Measurements from ENCODE around the gene MAN2B1.

DNA sequence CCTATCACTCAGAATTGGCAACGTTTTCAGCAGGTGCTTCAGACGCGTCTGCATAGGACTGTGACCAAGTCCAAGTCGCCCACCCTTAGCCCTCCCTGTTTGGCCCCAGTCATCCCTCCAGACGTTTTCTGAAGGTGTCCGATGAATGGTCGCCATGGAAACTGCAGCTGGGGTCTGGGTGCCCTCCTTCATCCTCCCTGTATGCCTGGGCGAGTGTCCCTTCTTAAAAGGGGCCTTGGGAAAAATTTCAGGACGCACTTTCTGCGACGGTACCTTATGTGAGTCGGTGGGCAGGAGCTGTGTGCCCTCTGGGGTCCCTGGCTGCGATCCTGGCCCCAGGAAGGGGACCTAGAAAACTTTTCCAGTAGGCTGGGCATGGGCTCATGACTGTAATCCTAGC is 25.1 kb downstream of the MAN2B1 start:
- TF ChIP-seq, protein P1, sequence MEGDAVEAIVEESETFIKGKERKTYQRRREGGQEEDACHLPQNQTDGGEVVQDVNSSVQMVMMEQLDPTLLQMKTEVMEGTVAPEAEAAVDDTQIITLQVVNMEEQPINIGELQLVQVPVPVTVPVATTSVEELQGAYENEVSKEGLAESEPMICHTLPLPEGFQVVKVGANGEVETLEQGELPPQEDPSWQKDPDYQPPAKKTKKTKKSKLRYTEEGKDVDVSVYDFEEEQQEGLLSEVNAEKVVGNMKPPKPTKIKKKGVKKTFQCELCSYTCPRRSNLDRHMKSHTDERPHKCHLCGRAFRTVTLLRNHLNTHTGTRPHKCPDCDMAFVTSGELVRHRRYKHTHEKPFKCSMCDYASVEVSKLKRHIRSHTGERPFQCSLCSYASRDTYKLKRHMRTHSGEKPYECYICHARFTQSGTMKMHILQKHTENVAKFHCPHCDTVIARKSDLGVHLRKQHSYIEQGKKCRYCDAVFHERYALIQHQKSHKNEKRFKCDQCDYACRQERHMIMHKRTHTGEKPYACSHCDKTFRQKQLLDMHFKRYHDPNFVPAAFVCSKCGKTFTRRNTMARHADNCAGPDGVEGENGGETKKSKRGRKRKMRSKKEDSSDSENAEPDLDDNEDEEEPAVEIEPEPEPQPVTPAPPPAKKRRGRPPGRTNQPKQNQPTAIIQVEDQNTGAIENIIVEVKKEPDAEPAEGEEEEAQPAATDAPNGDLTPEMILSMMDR (IDR thresholded peaks at IDR 0.05), result no peak
- no peak for TF ChIP-seq POLR2A (IDR thresholded peaks at IDR 0.05)

Measured in Peyer's patch (tissue), 4 donors.